Stimulated activated CD8-positive, alpha-beta memory T cell treated with anti-CD3 and anti-CD28 coated beads, Interleukin-7, amount 100 ng/mL, for 4 hours (primary cell): Measurements from ENCODE around the gene PQBP1.
"Not testable (repeated sequence)": the region's sequence is repeated elsewhere in the genome, so short reads cannot be mapped to it uniquely, and the experiment has no call there.

Experiments
- DNase-seq, 2 donors: peaks; one replicate each; pipeline ENCODE4 v3.0.0-alpha.2; 2020; ENCODE audit warnings: low read depth in 2 of 2

Gene PQBP1

GRCh38 chrX:48897625-48898306 lies at the start of gene PQBP1, which contains the start of gene TIMM17B:
PQBP1 (plus strand) TSS chrX:48897930; CDS start chrX:48898510, 580 bp downstream.
TIMM17B (minus strand) TSS chrX:48897768; CDS start chrX:48897749, 19 bp downstream.
- peak; percentile 81 to 83 for DNase-seq

- DNase-seq, result no peak
Observed at GRCh38 chrX:48848847-48849246, 48.9 kb upstream of the PQBP1 start.

- no peak for DNase-seq
Observed at GRCh38 chrX:48852857-48853256, 44.9 kb upstream of the PQBP1 start.

- DNase-seq, result not testable (repeated sequence)
Observed at GRCh38 chrX:48853494-48853893, 44.2 kb upstream of the PQBP1 start.

- not testable (repeated sequence) for DNase-seq
Observed at GRCh38 chrX:48854121-48854804, 43.5 kb upstream of the PQBP1 start.

- DNase-seq, result no peak
Observed at GRCh38 chrX:48854898-48855297, 42.8 kb upstream of the PQBP1 start.

- DNase-seq, result no peak
Observed at GRCh38 chrX:48864210-48864609, 33.5 kb upstream of the PQBP1 start.

- DNase-seq, result not testable (repeated sequence)
Observed at GRCh38 chrX:48872017-48872416, 25.7 kb upstream of the PQBP1 start.

GRCh38 chrX:48876944-48877343 lies 20.8 kb upstream of the PQBP1 start:
- not testable (repeated sequence) for DNase-seq

- no peak for DNase-seq
Observed at GRCh38 chrX:48883729-48884128, 14.0 kb upstream of the PQBP1 start.

- not testable (repeated sequence) for DNase-seq
Observed at GRCh38 chrX:48886586-48886985, 11.1 kb upstream of the PQBP1 start.

GRCh38 chrX:48890296-48890925 lies 7.3 kb upstream of the PQBP1 start:
- no peak for DNase-seq

- DNase-seq, result no peak
Observed at GRCh38 chrX:48890934-48891401, 6.8 kb upstream of the PQBP1 start.

- peak; percentile 46 to 60 for DNase-seq
Observed at GRCh38 chrX:48891402-48892288, 6.1 kb upstream of the PQBP1 start.

GRCh38 chrX:48892896-48893295 lies 4.8 kb upstream of the PQBP1 start:
- DNase-seq, result no peak

GRCh38 chrX:48893556-48894348 lies 4.0 kb upstream of the PQBP1 start:
- no peak for DNase-seq

GRCh38 chrX:48894891-48895290 lies 2.8 kb upstream of the PQBP1 start:
- no peak for DNase-seq

- no peak for DNase-seq
Observed at GRCh38 chrX:48896611-48897011, 1.1 kb upstream of the PQBP1 start.

- peak; percentile 35 to 45 for DNase-seq
Observed at GRCh38 chrX:48897157-48897624, 539 bp upstream of the PQBP1 start.

GRCh38 chrX:48899078-48899410 lies 1.3 kb downstream of the PQBP1 start:
- no peak for DNase-seq

- DNase-seq, result no peak
Observed at GRCh38 chrX:48901069-48901468, 3.3 kb downstream of the PQBP1 start.
